Sciatic nerve (tissue), 2 donors: ENCODE data around the gene ITGA3. TPM values are rescaled to one million over a fixed set of nuclear protein-coding genes. Genes with fewer than 3 reads are reported as not detected.
"Not testable (repeated sequence)": the region's sequence is repeated elsewhere in the genome, so short reads cannot be mapped to it uniquely, and the experiment has no call there.

Experiments used
- ATAC-seq: fragments of 200-7000 bp; cut with Tn5 transposase; one replicate; pipeline ENCODE4 v1.9.1; 2020; ENCODE audit warnings: mild to moderate bottlenecking, moderate library complexity
- DNase-seq: peaks from one replicate; pipeline ENCODE4 v3.0.0-alpha.2; 2020; ENCODE audit warnings: low spot score
- intact Hi-C: fragments of 100-400 bp; cut with DNase I; formaldehyde crosslinking; loops from one replicate; pipeline ENCODE4 v1.14.2; 2022
- total RNA-seq: library from RNA; stranded (reverse); fragmentation: NEBNext Ultra II Directional; extraction: Animal tissue kit (Norgen Biotek cat#: 25700); gene quantifications from one replicate; pipeline ENCODE4 v1.2.1, GENCODE V29; 2021
- donor health status: DM: no; HTN: no; CAD: no.
- donor health status: DM: no; HTN: no; CAD: no.

The ITGA3 gene
- total RNA-seq, 1 donor from 2014 or later = 70.1 TPM

DNA sequence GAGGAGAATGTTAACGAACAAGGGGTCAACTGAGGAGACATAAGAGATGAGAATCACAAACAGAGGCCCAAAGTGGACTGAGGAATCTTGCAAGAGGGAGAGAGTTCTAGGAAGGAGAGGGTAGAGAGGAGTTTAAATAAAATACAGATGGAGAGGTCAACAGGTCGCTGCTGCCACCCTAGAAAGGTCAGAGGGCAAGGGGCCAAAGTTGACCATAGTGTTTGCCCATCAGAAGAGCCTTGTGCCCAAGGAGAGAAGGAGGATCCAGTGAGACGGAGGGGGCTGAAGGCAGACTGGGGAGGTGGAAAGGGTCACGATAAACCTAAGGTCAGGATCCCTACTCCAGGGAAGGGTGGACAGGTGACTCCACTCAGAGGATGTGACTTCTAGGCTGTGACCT lies 6.9 kb upstream of the ITGA3 start:
- ATAC-seq = no peak
- intact Hi-C loops = no loop called here
- peak; percentile 43 for DNase-seq

DNA sequence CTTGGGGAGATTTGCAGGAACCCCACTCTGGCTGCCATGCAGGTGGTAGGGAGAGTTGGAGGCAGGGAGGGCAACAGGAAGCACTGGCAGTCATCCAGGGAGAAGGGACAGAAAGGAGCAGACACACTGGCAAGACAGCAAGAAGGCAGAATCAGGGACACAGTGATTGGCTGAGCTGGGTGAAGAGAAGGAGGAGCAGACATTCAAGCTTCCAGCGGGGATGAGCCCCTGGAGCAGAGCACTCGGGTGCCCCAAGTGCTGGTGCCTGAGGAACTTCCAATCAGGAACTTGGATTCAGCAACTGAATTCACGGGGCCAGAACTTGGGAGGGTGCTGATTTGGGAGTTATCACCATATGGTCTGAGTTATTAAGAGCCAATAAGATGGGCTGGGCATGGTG lies 6.3 kb upstream of the ITGA3 start:
- DNase-seq (no peak), ATAC-seq (no peak)
- intact Hi-C loops = no loop called here

GRCh38 chr17:50050431-50051032 lies 5.4 kb upstream of the ITGA3 start:
- DNase-seq (no peak), ATAC-seq (no peak)
- intact Hi-C loops = no loop called here

GRCh38 chr17:50051082-50051576 lies 4.8 kb upstream of the ITGA3 start:
- ATAC-seq (no peak), DNase-seq (no peak)
- intact Hi-C loops = no loop called here

DNA sequence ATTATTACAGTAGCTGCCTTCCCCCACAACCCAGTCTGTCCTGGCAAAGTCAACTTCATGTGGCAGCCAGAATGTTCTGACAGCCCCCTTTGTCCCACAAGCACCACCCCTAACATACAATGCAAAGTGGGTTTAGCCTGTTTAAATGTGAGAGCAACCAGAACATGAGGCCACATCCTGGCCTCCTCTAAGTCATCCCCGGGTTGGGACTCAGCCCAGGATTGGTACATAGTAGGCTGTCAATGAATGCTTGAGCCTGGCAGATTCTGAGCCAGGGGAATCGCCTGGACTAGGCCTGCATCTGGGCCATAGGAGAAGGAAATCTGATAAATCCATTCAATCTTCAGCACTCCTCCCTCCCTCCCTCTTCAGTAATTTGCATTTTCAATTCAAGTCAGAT lies 4.3 kb upstream of the ITGA3 start:
- ATAC-seq = no peak
- no peak for DNase-seq
- intact Hi-C loops = no loop called here

- intact Hi-C loops = no loop called here
- DNase-seq (no peak), ATAC-seq (no peak)
Observed at GRCh38 chr17:50052241-50052796, 3.6 kb upstream of the ITGA3 start.

DNA sequence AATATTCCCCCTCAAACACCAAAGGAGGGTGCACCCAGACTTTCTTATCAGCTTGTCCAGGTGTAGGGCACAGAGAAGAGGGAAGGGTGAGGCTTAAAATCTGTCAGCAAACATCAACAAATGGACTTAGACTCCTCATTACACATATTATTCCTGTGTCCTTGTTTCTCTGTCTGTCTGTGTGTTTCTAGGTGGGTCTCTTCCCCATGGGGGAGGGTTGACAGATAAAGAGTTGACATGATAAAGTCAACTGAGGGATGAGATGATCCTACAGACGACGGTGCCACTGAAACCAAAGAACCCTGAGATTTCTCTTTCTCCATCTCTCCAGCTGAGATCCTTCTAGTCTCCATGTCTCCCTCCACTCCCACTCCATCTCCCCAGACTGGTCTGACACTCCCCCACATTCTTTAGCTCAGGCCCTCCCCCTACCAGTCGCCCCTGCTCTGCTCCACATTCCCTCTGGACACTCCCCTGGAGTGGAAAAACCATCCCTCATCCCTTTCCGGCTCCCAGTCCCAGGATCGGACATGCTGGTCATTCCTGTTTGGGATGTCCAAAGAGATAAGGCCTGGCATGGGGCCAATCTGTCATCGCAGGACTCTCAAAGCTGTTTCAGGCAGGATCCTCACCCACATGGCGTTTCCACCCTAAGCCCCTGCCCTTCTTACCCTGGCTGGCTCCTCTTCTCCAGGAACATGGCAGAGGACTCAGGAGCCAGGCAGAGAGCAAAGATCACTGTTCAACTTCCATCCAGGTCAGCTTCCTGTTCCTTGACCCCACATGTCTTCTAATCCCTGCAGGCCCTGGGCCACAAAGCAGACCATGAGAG lies 2.9 kb upstream of the ITGA3 start:
- intact Hi-C loops = no loop called here
- no peak for DNase-seq
- ATAC-seq = no peak

GRCh38 chr17:50053654-50053960 lies 2.3 kb upstream of the ITGA3 start:
- intact Hi-C loops = no loop called here
- DNase-seq (no peak), ATAC-seq (no peak)

DNA sequence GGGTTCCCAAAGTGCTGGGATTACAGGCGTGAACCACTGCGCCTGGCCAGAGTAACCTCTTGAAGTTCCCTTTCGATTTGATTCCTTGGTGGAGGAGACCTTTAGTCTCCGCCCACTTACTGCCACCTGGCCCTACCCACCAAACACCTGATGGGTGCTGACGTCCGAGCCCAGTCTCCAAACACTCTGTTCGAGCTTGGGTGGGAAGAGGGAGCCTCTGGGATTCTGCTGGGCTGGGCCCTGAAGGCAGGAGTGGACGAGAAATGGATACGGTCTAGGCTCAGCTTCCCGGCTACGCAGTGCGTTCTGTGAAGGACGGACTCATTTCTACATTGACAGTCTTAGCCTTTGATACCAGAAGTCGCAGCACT lies 870 bp upstream of the ITGA3 start:
- intact Hi-C loops = no loop called here
- ATAC-seq (peak; percentile 41), DNase-seq (no peak)

DNA sequence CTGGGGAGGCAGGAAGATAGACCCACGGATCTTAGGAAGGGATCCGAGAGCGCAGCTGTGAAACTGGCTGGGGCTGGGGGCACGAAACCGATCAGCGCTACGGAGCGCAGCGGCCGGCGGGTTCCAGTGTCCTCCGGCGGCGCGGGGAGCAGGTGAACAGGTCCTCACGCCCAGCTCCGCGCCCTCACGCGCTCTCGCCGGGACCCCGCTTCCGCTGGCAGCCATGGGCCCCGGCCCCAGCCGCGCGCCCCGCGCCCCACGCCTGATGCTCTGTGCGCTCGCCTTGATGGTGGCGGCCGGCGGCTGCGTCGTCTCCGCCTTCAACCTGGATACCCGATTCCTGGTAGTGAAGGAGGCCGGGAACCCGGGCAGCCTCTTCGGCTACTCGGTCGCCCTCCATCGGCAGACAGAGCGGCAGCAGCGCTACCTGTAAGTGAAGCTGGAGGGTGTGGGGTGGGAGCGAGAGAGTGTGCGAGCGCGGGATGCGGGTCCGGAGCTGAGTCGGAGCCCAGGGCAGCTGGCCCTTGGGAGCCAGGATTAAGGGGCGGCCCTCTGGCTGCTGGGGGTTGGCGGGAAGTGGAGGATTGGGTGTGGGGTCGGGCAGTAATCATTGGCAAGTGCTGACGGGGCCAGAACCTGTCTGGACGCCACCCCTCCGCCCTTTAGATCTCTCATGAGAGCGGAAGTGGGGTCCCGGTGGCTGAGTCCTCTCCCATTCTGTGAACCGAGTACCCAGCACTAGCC lies 479 bp downstream of the ITGA3 start:
- ATAC-seq (peak; percentile 25), DNase-seq (peak; percentile 78)
- intact Hi-C loops = no loop called here

GRCh38 chr17:50056961-50057330 lies 1.0 kb downstream of the ITGA3 start:
- intact Hi-C loops = no loop called here
- peak; percentile 33 for ATAC-seq

DNA sequence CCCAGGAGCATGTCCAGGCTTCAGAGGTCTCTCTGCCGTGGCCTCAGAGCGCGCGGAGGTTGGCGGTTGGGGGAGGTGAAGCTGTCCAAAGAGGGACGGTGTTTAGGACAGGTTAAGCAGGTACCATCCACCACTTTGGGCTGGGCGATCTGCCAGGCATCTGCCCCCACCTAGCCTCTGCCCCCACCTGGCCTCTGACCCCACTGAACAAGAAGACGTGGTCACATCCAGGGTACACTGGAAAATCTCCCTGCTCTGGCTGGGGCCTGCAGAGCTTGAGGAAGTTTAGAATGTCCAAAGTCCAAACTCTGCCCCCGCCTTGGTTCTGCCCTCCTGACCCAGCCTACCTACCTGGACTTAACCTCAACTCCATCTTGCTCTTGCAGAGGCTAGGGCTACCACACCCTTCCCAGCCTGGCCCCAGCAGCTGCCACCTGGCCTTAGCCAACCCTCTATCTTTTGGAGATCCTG lies 1.6 kb downstream of the ITGA3 start:
- ATAC-seq = no peak
- DNase-seq = no peak
- intact Hi-C loops = no loop called here

More at GRCh38 chr17:50056961-50057330, 1.0 kb downstream of the ITGA3 start:
- DNase-seq = no peak

GRCh38 chr17:50058296-50058953 lies 2.5 kb downstream of the ITGA3 start:
- intact Hi-C loops = no loop called here

DNA sequence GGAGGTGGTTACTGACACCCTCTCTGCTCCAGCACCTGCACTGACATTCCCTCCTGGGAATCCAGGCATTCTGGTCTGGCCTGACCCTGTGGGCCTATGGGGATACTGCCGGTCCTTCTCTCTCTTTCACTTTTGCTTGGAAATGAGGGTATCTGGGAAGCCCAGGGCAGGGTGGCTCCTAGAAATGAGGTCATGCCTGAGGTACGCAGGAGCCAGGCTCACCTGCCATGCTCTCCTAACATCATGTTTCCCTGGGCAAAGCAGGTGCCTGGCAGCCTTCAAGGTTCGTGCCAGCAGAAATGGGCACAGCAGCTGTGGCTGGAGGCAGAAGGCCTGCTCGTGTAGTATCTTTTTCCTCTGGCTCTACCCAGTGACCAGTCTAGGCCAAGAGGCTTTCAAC lies 3.3 kb downstream of the ITGA3 start:
- ATAC-seq = no peak
- DNase-seq = no peak
- intact Hi-C loops = no loop called here

More at GRCh38 chr17:50058296-50058953, 2.5 kb downstream of the ITGA3 start:
- ATAC-seq (no peak), DNase-seq (no peak)

- intact Hi-C loops = no loop called here
- ATAC-seq (no peak), DNase-seq (no peak)
Observed at GRCh38 chr17:50059759-50060273, 3.9 kb downstream of the ITGA3 start.

GRCh38 chr17:50060951-50061712 lies 5.2 kb downstream of the ITGA3 start:
- DNase-seq (peak; percentile 83), ATAC-seq (peak; percentile 56)
- intact Hi-C loops = no loop called here

DNA sequence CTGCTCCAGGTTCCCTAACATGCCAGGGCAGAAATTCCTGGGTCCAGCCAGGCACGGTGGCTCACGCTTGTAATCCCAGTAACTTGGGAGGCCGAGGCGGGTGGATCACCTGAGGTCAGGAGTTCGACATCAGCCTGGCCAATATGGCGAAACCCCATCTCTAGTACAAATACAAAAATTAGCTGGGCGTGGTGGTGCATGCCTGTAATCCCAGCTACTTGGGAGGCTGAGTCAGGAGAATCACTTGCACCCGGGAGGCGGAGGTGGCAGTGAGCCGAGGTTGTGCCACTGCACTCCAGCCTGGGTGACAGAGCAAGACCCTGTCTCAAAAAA lies 5.8 kb downstream of the ITGA3 start:
- ATAC-seq, DNase-seq, intact Hi-C loops: not testable (repeated sequence)
